ENCODE results near the gene ANKRD52. TPM values are rescaled to one million over a fixed set of nuclear protein-coding genes. Genes with fewer than 3 reads are reported as not detected.
A peak's percentile ranks its signal among the peaks of the same experiment; 100 is the strongest.

Gene ANKRD52
- total and polyA plus RNA-seq, 2 donors (not counting 3 experiments of a cell fraction or from before 2014, with no cell fraction given): 30.8 to 62.0 TPM

GRCh38 chr12:56299308-56299852, 41.2 kb upstream of the ANKRD52 start:
- ChIA-PET CTCF (interaction anchor here (2.2 kb wide), 2 partner anchors 17 to 165 kb away, joined by 6 read pairs; no protein-coding TSS in a partner anchor), POLR2A (interaction anchor here (1.1 kb wide), 1 partner anchor 102 kb away, joined by 3 read pairs; no protein-coding TSS in a partner anchor)
- H4K20me1 ChIP-seq (replicated peaks; ENCODE audit: control insufficient read depth, extremely low read depth, insufficient read depth, low read length): peaks cover 2% of the 10 kb centered on the region
- no peak for DNase-seq (ENCODE audit: low read depth, low spot score)
- TF ChIP-seq EZH2 (IDR thresholded peaks at IDR 0.05; ENCODE audit: borderline replicate concordance, low read depth, low read length, severe bottlenecking) (no peak), POLR2A (IDR thresholded peaks at IDR 0.05; ENCODE audit: low read depth, low read length) (peak; percentile 35), FOS (IDR thresholded peaks at IDR 0.05; ENCODE audit: borderline replicate concordance, insufficient read depth, low read length) (no peak), CTCF (IDR thresholded peaks at IDR 0.05; ENCODE audit: extremely low read depth in 1 of 2, insufficient read depth in 1 of 2, low read depth in 1 of 2, low read length in 2 of 2) (no peak), MAX (IDR thresholded peaks at IDR 0.05; ENCODE audit: insufficient read depth, insufficient read length) (no peak)
- H2AFZ ChIP-seq (ENCODE audit: low read depth, low read length): peak overlapping the region; percentile 4
- dilution Hi-C loops (cut with MboI; ENCODE audit: extremely low pct_ligation_motif_present, low sequenced_read_pairs) (no loop called here), intact Hi-C loops (cut with micrococcal nuclease) (no loop called here)
- H3K4me2 ChIP-seq (ENCODE audit: insufficient read depth, low read length): peak overlapping the region; percentile 91
- H3K36me3 ChIP-seq (ENCODE audit: control insufficient read depth in 2 of 2, extremely low read depth in 1 of 2, insufficient read depth in 2 of 2, low read length in 2 of 2): no peaks in the 10 kb centered on the region
- no peaks in the 10 kb centered on the region for H3K9me1 ChIP-seq (replicated peaks; ENCODE audit: control insufficient read depth, extremely low read depth, insufficient read depth, low read length)
- H3K27me3 ChIP-seq (ENCODE audit: control insufficient read depth in 2 of 2, insufficient read depth in 2 of 2, low read length in 2 of 2): no peaks in the 10 kb centered on the region
- peak overlapping the region; percentile 59 for H3K9ac ChIP-seq (replicated peaks; ENCODE audit: extremely low read depth, insufficient read depth, low read length)
- peaks cover 53% of the 10 kb centered on the region for H3K79me2 ChIP-seq (ENCODE audit: control insufficient read depth, insufficient read depth, low read length)
- H3K4me1 ChIP-seq (ENCODE audit: control insufficient read depth, extremely low read depth, insufficient read depth, low read length): peaks cover 26% of the 10 kb centered on the region
- H3K4me3 ChIP-seq (replicated peaks in 1 of 3; ENCODE audit: insufficient read depth in 1 of 3, low read depth in 1 of 3, low read length in 3 of 3): peak overlapping the region; percentile 2 to 91 (median 88)
- no peaks in the 10 kb centered on the region for H3K9me3 ChIP-seq (replicated peaks; ENCODE audit: control insufficient read depth, insufficient read depth, low read length)
- FAIRE-seq: peak; percentile 65
- TSS peak; percentile 31 for BruUV-seq (replicated peaks)
- peak overlapping the region; percentile 49 for H3K27ac ChIP-seq (ENCODE audit: insufficient read depth, low read depth, low read length)
